Chondrocyte (in vitro differentiated cells): ENCODE measurements around the gene SLC24A4. TPM values are rescaled to one million over a fixed set of nuclear protein-coding genes. Genes with fewer than 3 reads are reported as not detected.

Source experiments
- DNase-seq: peaks from one replicate; pipeline ENCODE4 v3.0.0; 2021; ENCODE audit warnings: mixed read lengths, low spot score
- H3K27ac Mint-ChIP-seq: one replicate; pipeline ENCODE4 v1.8.0; 2021; ENCODE audit warnings: mild to moderate bottlenecking, moderate library complexity, mixed read lengths; ENCODE audit not compliant: unreplicated experiment
- H3K27me3 Mint-ChIP-seq: 2 replicates; pipeline ENCODE4 v1.8.0; 2021; ENCODE audit warnings: low read depth, mixed read lengths
- H3K36me3 Mint-ChIP-seq: 2 replicates; pipeline ENCODE4 v1.8.0; 2021; ENCODE audit warnings: low read depth, mixed read lengths
- H3K4me1 Mint-ChIP-seq: 2 replicates; pipeline ENCODE4 v1.8.0; 2021; ENCODE audit warnings: low read depth, mild to moderate bottlenecking, mixed read lengths
- H3K4me3 Mint-ChIP-seq: one replicate; pipeline ENCODE4 v1.8.0; 2021; ENCODE audit warnings: mild to moderate bottlenecking, moderate library complexity, mixed read lengths; ENCODE audit not compliant: unreplicated experiment
- H3K9me3 Mint-ChIP-seq: 2 replicates; pipeline ENCODE4 v1.8.0; 2021; ENCODE audit warnings: low read depth, mixed read lengths
- CTCF ChIP-seq: fragments of 200-600 bp; sonication (generic); IDR thresholded peaks from 2 replicates; pipeline ENCODE4 v1.5.0; 2021; ENCODE audit warnings: antibody characterized with exemption, mild to moderate bottlenecking, moderate library complexity
- total RNA-seq: library from RNA; stranded (reverse); gene quantifications from 3 replicates; pipeline ENCODE4 v1.2.1, GENCODE V29; 2021

The SLC24A4 gene
- total RNA-seq, 1 donor from 2014 or later = 0.37 TPM

DNA sequence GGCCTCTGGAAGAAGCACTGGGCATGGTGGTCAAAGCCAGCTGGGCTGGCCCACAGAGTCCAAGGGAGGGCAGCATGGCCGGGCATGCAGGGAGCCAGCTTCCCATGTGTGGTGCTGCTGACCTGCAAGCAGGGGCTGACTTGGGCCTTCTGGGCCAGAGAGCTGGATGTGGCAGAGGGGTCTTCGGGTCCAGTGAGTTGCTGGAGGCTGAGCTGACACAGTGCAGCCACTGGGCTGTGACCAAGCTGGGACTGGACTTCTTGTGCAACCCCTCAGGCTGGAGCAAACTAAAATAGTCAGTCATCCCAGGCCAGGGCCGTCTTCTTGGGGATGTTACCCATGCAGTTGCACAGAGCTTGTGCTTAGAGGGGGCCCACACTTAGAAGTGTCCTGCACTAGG is 183.3 kb downstream of the SLC24A4 start:
- Mint-ChIP-seq H3K4me3 (no peak overlapping the region), H3K36me3 (no peaks in the 10 kb centered on the region)
- TF ChIP-seq CTCF = no peak

GRCh38 chr14:92507174-92507768 is 184.3 kb downstream of the SLC24A4 start:
- TF ChIP-seq CTCF = no peak
- Mint-ChIP-seq H3K9me3 (no peaks in the 10 kb centered on the region), H3K36me3 (no peaks in the 10 kb centered on the region), H3K4me3 (no peak overlapping the region), H3K27me3 (no peaks in the 10 kb centered on the region), H3K27ac (no peak overlapping the region), H3K4me1 (peaks cover 38% of the 10 kb centered on the region)
- DNase-seq = no peak

More for the DNA sequence above, 183.3 kb downstream of the SLC24A4 start:
- Mint-ChIP-seq H3K9me3 (no peaks in the 10 kb centered on the region), H3K27ac (no peak overlapping the region), H3K4me1 (peaks cover 40% of the 10 kb centered on the region), H3K27me3 (no peaks in the 10 kb centered on the region)
- DNase-seq = no peak

GRCh38 chr14:92510972-92511371 is 188.0 kb downstream of the SLC24A4 start:
- H3K9me3 Mint-ChIP-seq = no peaks in the 10 kb centered on the region
- no peak for DNase-seq
- no peaks in the 10 kb centered on the region for H3K36me3 Mint-ChIP-seq
- TF ChIP-seq CTCF = no peak
- H3K4me3 Mint-ChIP-seq = no peak overlapping the region
- no peaks in the 10 kb centered on the region for H3K27me3 Mint-ChIP-seq
- peaks cover 38% of the 10 kb centered on the region for H3K4me1 Mint-ChIP-seq
- peak overlapping the region; percentile 97 for H3K27ac Mint-ChIP-seq

DNA sequence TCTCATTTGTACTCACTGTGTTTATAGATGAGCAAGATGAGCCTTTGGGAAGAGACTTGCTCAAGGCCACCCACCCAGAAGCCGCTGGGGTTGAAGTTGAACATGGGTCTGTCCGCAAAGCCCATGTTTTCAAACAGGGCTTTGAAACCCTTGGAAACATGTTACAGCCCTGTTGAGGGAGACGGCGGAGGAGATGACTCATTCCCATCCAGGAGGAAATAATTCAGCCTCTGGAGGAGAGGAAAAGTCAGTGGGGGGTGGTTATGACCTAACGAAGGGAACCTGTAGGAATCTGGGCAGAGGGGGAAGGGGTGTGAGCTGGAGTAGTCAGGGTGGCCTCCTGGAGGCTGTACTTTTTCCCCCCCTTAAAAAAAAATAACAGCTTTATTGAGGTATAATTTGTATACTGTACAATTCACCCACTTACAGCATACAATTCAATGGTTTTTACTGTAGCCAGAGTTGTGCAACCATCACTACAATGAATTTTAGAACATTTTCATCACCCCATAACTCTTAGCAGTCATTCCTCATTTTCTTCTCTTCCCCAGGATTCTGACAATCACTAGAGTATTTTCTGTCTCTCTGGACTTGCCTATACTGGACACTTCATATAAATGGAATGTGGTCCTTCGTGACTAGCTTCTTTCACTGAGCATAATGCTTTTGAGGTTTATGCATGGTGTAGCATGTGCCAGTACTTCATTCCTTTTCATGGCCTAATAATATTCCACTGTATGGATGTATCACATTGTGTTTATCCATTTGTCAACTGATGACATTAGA is 188.7 kb downstream of the SLC24A4 start:
- Mint-ChIP-seq H3K4me1 (peaks cover 38% of the 10 kb centered on the region), H3K9me3 (no peaks in the 10 kb centered on the region)
- DNase-seq = no peak

More for the DNA sequence above, 188.7 kb downstream of the SLC24A4 start:
- Mint-ChIP-seq H3K36me3 (no peaks in the 10 kb centered on the region), H3K27me3 (no peaks in the 10 kb centered on the region), H3K4me3 (no peak overlapping the region), H3K27ac (peak overlapping the region; percentile 97)
- no peak for TF ChIP-seq CTCF
